HEK293 (cell line): ENCODE results near the gene SNTG2.

Experiments
- CTCF ChIP-seq: fragments of 450-650 bp; formaldehyde crosslinking; IDR thresholded peaks from 2 replicates; pipeline ENCODE4 v1.5.1; 2016; ENCODE audit warnings: missing biosample characterization, missing genetic modification characterization
- PBX3 ChIP-seq: sonication (generic); formaldehyde crosslinking; IDR thresholded peaks from 2 replicates; pipeline ENCODE4 v1.8.1; 2022; ENCODE audit warnings: mild to moderate bottlenecking, moderate library complexity, missing genetic modification reagents
- ZNF248 ChIP-seq: fragments of 450-650 bp; formaldehyde crosslinking; IDR thresholded peaks from 2 replicates; pipeline ENCODE4 v1.5.1; 2017; ENCODE audit warnings: missing biosample characterization, missing genetic modification characterization
- ZNF391 ChIP-seq: fragments of 450-650 bp; formaldehyde crosslinking; IDR thresholded peaks from 2 replicates; pipeline ENCODE4 v1.5.1; 2016; ENCODE audit warnings: low read depth, missing biosample characterization, missing genetic modification characterization, borderline replicate concordance

GRCh38 chr2:1134629-1135028, 184.0 kb downstream of the SNTG2 start:
- no peak for TF ChIP-seq CTCF (tag by site-specific recombination)
- TF ChIP-seq PBX3 (CRISPR knock-in tag), result no peak
- TF ChIP-seq ZNF391 (tag by site-specific recombination), result no peak
- TF ChIP-seq ZNF248, result no peak
